ENCODE measurements around the gene GLI3.

GRCh38 chr7:42100156-42100508 is 136.9 kb downstream of the GLI3 start:
- no peak for TF ChIP-seq FOXP2 (optimal IDR thresholded peaks at IDR 0.05; ENCODE audit: borderline replicate concordance, extremely low read depth, extremely low read length, insufficient read depth)
- TF ChIP-seq REST (IDR thresholded peaks at IDR 0.05; ENCODE audit: insufficient read depth in 1 of 2, low read depth in 2 of 2, low read length in 2 of 2): no peak
- TF ChIP-seq POLR2AphosphoS5 (IDR thresholded peaks at IDR 0.05; ENCODE audit: low read depth, low read length): no peak
- TF ChIP-seq TAF1 (IDR thresholded peaks at IDR 0.05; ENCODE audit: borderline replicate concordance, insufficient read depth, low read length): no peak
